Stimulated activated CD8-positive, alpha-beta memory T cell treated with anti-CD3 and anti-CD28 coated beads, Interleukin-15, amount 100 ng/mL, for 24 hours (primary cell): ENCODE measurements around the gene ZNF705A.
"Not testable (repeated sequence)": the region's sequence is repeated elsewhere in the genome, so short reads cannot be mapped to it uniquely, and the experiment has no call there.

Experiments used
- DNase-seq: peaks from one replicate; pipeline ENCODE4 v3.0.0-alpha.2; 2020; ENCODE audit warnings: low read depth

Gene ZNF705A

GRCh38 chr12:8184206-8184605 is 27.4 kb downstream of the ZNF705A start:
- DNase-seq = not testable (repeated sequence)

DNA sequence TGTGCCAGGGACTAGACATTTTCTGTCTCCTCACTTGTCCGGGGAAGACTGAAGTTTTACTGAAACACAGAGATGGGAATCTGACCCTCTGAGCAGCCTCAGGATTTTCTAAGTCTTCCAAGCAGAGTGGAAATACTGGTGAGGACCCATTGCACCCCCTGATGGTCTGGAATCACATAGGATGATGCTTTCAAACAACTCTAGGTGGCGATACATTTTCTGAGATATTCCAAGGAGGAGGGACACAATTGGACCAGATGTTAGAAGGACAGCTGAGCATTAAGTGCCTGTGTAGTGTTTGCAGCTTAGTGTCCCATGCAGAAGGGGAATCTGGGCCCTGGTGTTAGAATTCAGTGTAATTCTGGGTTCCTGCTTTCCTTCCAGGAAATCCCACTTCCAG is 31.3 kb downstream of the ZNF705A start:
- DNase-seq = not testable (repeated sequence)

- DNase-seq = not testable (repeated sequence)
Observed at GRCh38 chr12:8197685-8198308, 41.0 kb downstream of the ZNF705A start.

GRCh38 chr12:8218711-8219382 is 62.0 kb downstream of the ZNF705A start:
- not testable (repeated sequence) for DNase-seq

DNA sequence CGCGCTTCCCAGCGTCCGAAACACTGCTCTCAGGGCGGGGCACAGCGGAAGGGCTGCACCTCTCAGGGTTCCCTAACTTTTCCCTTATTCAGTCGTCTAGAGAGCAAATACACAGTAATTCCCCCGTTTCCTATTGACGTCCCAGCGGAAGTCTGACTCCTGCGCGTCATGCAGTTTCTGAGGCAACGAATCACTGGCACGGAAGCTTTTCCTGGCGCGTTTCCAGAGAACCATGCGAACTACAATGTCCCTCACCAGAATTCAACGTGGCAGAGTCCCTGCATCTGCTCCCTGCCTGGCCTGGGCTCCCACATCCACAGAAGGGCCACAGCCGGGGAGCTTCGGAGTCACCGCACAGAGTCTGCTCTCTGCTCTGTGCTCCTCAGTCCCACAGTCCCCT is 64.6 kb downstream of the ZNF705A start:
- not testable (repeated sequence) for DNase-seq

DNA sequence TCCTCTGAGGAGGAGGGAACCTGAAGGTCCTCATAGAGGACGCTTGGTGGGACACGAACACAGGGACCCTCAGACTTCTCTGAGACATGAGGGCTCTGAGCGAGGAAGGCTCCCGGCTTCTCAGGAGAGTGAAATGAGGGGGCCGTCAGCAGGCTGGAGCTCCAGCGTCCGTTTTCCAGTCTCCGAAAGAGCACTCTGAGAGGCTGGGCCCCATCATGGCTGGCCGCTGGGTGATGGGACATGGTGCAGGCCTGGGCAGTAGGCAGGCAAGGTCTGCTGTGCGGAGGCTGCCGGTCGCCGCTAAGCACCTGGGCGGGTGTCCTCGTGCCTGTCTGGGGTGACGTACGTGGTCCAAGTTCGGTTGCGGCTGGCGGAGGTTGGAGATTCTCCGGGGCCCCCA is 65.0 kb downstream of the ZNF705A start:
- DNase-seq = not testable (repeated sequence)

- DNase-seq = not testable (repeated sequence)
Observed at GRCh38 chr12:8222303-8222702, 65.5 kb downstream of the ZNF705A start.

GRCh38 chr12:8223646-8224045 is 66.8 kb downstream of the ZNF705A start:
- not testable (repeated sequence) for DNase-seq

DNA sequence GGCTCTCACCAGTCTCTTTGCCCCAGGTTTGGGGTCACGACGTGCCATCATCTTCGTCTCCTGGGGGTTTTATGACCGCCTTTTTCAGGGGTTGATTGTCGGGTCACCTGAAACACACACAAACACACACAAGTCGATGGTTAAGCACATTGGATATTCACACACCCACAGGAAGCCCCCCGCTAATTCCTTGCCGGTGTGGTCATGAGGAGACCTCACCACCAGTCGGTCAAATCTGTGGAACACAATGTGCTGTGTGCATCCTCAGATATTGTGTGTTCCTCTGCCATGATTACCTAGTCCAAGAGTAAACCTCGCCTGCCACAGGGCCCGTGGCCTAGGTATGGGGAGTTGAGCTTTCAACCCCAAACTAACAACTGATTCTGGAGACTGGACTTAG is 68.0 kb downstream of the ZNF705A start:
- DNase-seq = not testable (repeated sequence)

GRCh38 chr12:8226355-8226754 is 69.5 kb downstream of the ZNF705A start:
- DNase-seq = no peak

- DNase-seq = not testable (repeated sequence)
Observed at GRCh38 chr12:8226992-8227731, 70.3 kb downstream of the ZNF705A start, which contains the start of gene FAM90A1. Gene FAM90A1 (minus strand): TSS chr12:8227618. CDS start chr12:8224832, 2,786 bp downstream.

GRCh38 chr12:8227732-8228077 is 70.9 kb downstream of the ZNF705A start:
- not testable (repeated sequence) for DNase-seq

- not testable (repeated sequence) for DNase-seq
Observed at GRCh38 chr12:8228607-8229006, 71.8 kb downstream of the ZNF705A start.

- DNase-seq = not testable (repeated sequence)
Observed at GRCh38 chr12:8229486-8229885, 72.7 kb downstream of the ZNF705A start.
